Measurements from ENCODE around the gene PGLYRP2.
"Not testable (repeated sequence)": the region's sequence is repeated elsewhere in the genome, so short reads cannot be mapped to it uniquely, and the experiment has no call there.

The PGLYRP2 gene

DNA sequence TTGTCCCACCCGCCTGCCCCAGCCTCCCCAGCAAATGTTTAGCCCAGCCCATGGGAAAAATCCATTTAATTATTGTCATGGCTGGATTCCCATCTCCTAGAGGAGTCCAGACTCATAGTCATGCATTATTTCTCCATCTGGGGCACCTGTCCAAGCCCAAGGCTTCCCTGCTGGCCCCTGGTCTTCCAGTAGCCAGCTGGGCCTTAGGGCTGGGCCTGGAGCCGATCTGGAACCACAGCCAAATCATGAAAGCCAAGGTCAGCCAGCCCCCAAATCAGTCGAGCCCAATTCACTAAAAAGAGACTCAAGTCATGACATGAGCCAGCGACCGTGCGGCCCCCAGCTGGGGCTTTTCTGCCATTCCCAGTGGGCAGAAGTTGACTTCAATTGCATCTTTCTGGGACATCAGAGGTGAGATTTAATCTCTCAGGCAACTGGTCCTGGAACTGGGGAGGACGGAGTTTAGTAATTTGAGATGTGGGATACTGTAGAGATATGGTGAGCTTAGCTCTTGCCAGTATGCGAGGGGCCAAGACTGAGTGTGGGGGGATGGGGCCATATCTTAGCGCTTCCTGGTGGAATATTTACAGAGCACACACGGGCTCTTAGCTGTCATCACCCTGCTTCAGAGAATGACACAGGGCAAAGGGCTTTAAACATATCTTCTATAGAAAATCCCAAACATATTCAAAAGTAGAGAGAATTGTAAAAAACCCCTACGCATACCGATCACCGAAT lies 9.4 kb upstream of the PGLYRP2 start:
- H3K4me3 ChIP-seq = no peak overlapping the region
- H3K27ac ChIP-seq = no peak overlapping the region

DNA sequence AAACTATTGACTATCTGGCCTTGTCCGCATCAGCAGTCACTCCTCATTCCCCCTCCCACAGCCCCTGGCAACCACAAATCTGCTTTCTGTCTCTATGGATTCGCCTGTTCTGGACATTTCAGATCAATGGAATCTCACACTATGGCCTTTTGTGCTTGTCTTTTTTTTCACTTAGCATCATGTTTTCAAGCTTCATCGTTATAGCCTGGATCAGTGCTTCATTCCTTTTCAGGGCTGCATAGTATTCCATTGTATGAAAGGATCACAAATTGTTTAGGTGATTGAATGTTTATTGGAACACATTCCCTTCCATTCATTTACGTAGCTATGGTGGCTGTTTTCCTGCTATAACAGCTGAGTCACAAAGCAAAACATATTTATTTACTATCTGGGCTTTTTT lies 7.7 kb upstream of the PGLYRP2 start:
- no peak overlapping the region for H3K27ac ChIP-seq
- no peak overlapping the region for H3K4me3 ChIP-seq

DNA sequence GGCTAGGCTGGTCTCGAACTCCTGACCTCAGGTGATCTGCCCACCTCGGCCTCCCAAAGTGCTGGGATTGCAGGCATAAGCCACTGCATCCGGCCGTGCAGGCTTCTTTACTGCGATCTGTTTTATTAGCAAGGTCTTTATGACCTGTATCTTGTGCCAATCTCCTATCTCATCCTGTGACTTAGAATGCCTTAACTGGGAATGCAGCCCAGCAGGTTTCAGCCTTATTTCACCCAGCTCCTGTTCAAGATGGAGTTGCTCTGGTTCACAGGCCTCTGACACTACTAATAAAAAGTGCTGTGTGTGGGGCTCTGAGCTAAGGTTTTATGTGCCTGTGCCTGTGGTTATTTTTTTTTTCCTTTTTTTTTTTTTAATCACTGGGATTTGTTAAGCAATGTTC lies 6.5 kb upstream of the PGLYRP2 start:
- H3K4me3 ChIP-seq, H3K27ac ChIP-seq: not testable (repeated sequence)

DNA sequence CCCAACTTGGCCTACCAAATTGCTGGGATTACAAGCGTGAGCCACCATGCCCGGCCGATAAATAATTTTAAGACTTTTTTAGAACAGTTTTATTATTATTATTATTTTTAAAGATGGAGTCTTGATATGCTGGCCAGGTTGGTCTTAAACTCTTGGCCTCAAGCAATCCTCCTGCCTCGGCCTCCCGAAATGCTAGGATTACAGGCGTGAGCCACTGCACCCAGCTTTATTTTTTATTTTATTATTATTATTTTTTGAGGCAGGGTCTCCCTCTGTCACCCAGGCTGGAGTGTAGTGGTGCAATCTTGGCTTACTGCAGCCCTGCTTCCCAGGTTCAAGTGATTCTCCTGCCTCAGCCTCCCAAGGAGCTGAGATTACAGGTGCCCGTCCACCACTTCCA lies 1.7 kb upstream of the PGLYRP2 start:
- H3K27ac ChIP-seq, H3K4me3 ChIP-seq: not testable (repeated sequence)

GRCh38 chr19:15476325-15476724 lies 3.0 kb downstream of the PGLYRP2 start:
- no peak overlapping the region for H3K27ac ChIP-seq
- no peak overlapping the region for H3K4me3 ChIP-seq

GRCh38 chr19:15475611-15476010 lies 3.7 kb downstream of the PGLYRP2 start:
- H3K4me3 ChIP-seq = no peak overlapping the region
- H3K27ac ChIP-seq = no peak overlapping the region

GRCh38 chr19:15475169-15475568 lies 4.1 kb downstream of the PGLYRP2 start:
- no peak overlapping the region for H3K27ac ChIP-seq
- no peak overlapping the region for H3K4me3 ChIP-seq

DNA sequence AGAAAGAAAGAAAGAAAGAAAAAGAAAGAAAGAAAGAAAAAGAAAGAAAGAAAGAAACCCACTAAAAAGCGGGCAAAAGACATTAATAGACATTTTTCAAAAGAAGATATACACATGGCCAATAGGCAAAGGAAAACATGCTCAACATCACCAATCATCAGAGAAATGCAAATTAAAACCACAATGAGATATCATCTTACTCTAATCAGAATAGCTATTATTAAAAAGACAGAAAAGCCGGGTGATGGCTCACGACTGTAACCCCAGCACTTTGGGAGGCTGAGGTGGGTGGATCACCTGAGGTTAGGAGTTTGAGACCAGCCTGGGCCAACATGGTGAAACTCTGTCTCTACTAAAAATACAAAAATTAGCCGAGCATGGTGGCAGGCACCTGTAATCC lies 5.5 kb downstream of the PGLYRP2 start:
- H3K27ac ChIP-seq, H3K4me3 ChIP-seq: not testable (repeated sequence)

- no peak overlapping the region for H3K4me3 ChIP-seq
- no peak overlapping the region for H3K27ac ChIP-seq
These were observed 7.6 kb downstream of the PGLYRP2 start for GRCh38 chr19:15471639-15472101.

DNA sequence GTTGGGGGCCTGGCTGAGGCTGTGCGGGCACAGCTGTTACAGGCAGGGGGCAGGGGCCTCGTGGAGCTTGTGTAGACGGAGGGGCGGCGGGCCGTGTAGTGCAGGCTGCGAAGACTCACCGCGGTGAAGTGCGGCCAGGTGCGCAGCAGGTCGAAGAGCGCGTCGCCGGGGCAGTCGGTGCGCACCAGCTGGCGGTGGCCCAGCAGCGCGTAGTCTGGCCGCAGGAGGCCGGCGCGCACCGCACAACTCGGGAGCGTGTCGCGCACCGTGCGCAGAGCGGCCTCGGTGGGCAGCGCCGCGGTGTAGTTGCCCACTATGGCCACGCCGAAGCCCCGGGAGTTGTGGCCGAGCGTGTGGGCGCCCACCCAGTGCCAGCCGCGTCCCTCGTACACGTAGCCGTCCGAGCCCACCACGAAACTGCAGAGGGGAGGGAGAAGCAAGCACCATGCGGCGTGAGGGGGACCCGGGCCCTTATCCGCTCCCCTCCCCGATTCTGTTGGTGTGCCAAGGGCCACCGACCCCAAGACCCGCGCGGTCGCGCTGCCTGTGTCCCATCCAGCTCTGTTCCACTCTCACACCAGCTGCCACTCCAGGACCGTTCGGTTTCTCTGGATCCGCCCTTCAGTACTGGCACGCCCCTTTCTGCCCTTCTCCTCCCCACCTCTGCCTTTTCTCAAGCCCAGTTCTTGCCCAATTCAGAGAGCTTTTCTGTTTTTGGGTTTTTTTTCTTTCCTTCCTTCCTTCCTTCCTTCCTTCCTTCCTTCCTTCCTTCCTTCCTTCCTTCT lies 9.6 kb downstream of the PGLYRP2 start:
- H3K27ac ChIP-seq = peak overlapping the region in 2 of 21 experiments; percentile 9 to 37
- H3K4me3 ChIP-seq = peak overlapping the region; percentile 6 to 40 (median 15)

- peak overlapping the region in 2 of 21 experiments; percentile 9 to 37 for H3K27ac ChIP-seq
- peak overlapping the region in 3 of 7 experiments; percentile 6 to 30 (median 9) for H3K4me3 ChIP-seq
These were observed 10.4 kb downstream of the PGLYRP2 start for GRCh38 chr19:15468675-15469512.

GRCh38 chr19:15467734-15468214 lies 11.5 kb downstream of the PGLYRP2 start:
- peak overlapping the region in 3 of 21 experiments; percentile 6 to 99 (median 59) for H3K27ac ChIP-seq

GRCh38 chr19:15466851-15467733 lies 12.2 kb downstream of the PGLYRP2 start:
- Histone ChIP-seq H3K4me3 (no peak overlapping the region), H3K27ac (peak overlapping the region in 8 of 21 experiments; percentile 6 to 99 (median 58))

More at GRCh38 chr19:15467734-15468214, 11.5 kb downstream of the PGLYRP2 start:
- H3K4me3 ChIP-seq = no peak overlapping the region

GRCh38 chr19:15464394-15465385 lies 14.6 kb downstream of the PGLYRP2 start, which contains the start of gene RASAL3:
RASAL3 (minus strand) TSS chr19:15464544; CDS start chr19:15464358, 186 bp downstream.
- Histone ChIP-seq H3K27ac (peak within 1 kb of the TSS; percentile 35 to 99 (median 82)), H3K4me3 (peak within 1 kb of the TSS; percentile 36 to 50 (median 43))

- H3K27ac ChIP-seq = peak overlapping the region; percentile 35 to 99 (median 82)
- peak overlapping the region; percentile 36 to 50 (median 43) for H3K4me3 ChIP-seq
These were observed 15.4 kb downstream of the PGLYRP2 start for GRCh38 chr19:15463861-15464371.

- H3K4me3 ChIP-seq = no peak overlapping the region
- H3K27ac ChIP-seq = peak overlapping the region in 3 of 21 experiments; percentile 10 to 54 (median 35)
These were observed 17.6 kb downstream of the PGLYRP2 start for GRCh38 chr19:15461694-15462093.

All from skin epidermis (tissue), 12 donors.